Upper lobe of left lung (tissue), 4 donors: ENCODE data around the gene SLC25A15.

Source experiments
- CTCF ChIP-seq, 6 experiments: fragments of 450-650 bp in 4 of 6; fragments of 200-600 bp in 2 of 6; sonication (generic) in 2 of 6; IDR thresholded peaks; one replicate each; pipeline ENCODE4 v1.5.1; 2016 to 2019; ENCODE audit warnings: antibody characterized with exemption in 6 of 6
- POLR2A ChIP-seq, 4 donors: fragments of 450-650 bp; IDR thresholded peaks; one replicate each; pipeline ENCODE4 v1.5.1; 2016 to 2017; ENCODE audit warnings: antibody characterized with exemption in 4 of 4, mild to moderate bottlenecking in 2 of 4

- TF ChIP-seq CTCF (IDR thresholded peaks at IDR 0.05) (no peak), POLR2A (IDR thresholded peaks at IDR 0.05) (no peak)
Observed at GRCh38 chr13:40790154-40790616, 774 bp downstream of the SLC25A15 start.
